HepG2 (cell line): ENCODE data around the gene MUCL3. TPM values are rescaled to one million over a fixed set of nuclear protein-coding genes. Genes with fewer than 3 reads are reported as not detected.

Source experiments
- AKAP8 ChIP-seq: sonication (generic); formaldehyde crosslinking; IDR thresholded peaks from 2 replicates; pipeline ENCODE4 v1.5.1; 2020; ENCODE audit warnings: mild to moderate bottlenecking, missing genetic modification reagents
- ATF7 ChIP-seq, 2 experiments: fragments of 450-650 bp in 1 of 2; sonication (generic) in 1 of 2; formaldehyde crosslinking in 1 of 2; IDR thresholded peaks; 2 replicates each; pipeline versions ENCODE4 v1.4.0 to v1.6.1; 2016 to 2020; ENCODE audit warnings: antibody characterized with exemption in 1 of 2, mild to moderate bottlenecking in 1 of 2, missing genetic modification reagents in 1 of 2
- FOXP1 ChIP-seq, 2 experiments: fragments of 450-650 bp in 1 of 2; IDR thresholded peaks; 2 replicates each; pipeline ENCODE4 v1.6.1; 2017 to 2018; ENCODE audit warnings: antibody characterized with exemption in 1 of 2
- GTF2F1 ChIP-seq: fragments of 150-350 bp; IDR thresholded peaks from 2 replicates; pipeline ENCODE4 v1.6.1; 2014; ENCODE audit warnings: low read length
- MIER3 ChIP-seq: IDR thresholded peaks from 2 replicates; pipeline ENCODE4 v1.6.1; 2016; ENCODE audit warnings: missing compliant biosample characterization, borderline replicate concordance
- RAD21 ChIP-seq: fragments of 450-650 bp; formaldehyde crosslinking; IDR thresholded peaks from 2 replicates; pipeline ENCODE4 v1.5.0; 2020; ENCODE audit warnings: mild to moderate bottlenecking
- RXRA ChIP-seq: sonication (generic); formaldehyde crosslinking; IDR thresholded peaks from 2 replicates; pipeline ENCODE4 v1.5.1; 2020; ENCODE audit warnings: missing genetic modification reagents
- SAFB2 ChIP-seq: sonication (generic); formaldehyde crosslinking; IDR thresholded peaks from 2 replicates; pipeline ENCODE4 v1.5.1; 2020; ENCODE audit warnings: missing genetic modification reagents, low read depth, mild to moderate bottlenecking, borderline replicate concordance
- SIX4 ChIP-seq: sonication (generic); formaldehyde crosslinking; IDR thresholded peaks from 2 replicates; pipeline ENCODE4 v1.4.0; 2020; ENCODE audit warnings: missing genetic modification reagents
- STAG1 ChIP-seq: sonication (generic); formaldehyde crosslinking; IDR thresholded peaks from 2 replicates; pipeline ENCODE4 v1.4.0; 2020; ENCODE audit warnings: missing genetic modification reagents
- TP53 ChIP-seq: sonication (generic); formaldehyde crosslinking; conservative IDR thresholded peaks from 2 replicates; pipeline ENCODE4 v1.4.0; 2020; ENCODE audit warnings: missing genetic modification reagents
- ZNF260 ChIP-seq: sonication (generic); formaldehyde crosslinking; IDR thresholded peaks from 2 replicates; pipeline ENCODE4 v1.4.0; 2020; ENCODE audit warnings: missing genetic modification reagents, low read depth, mild to moderate bottlenecking, borderline replicate concordance
- ZNF670 ChIP-seq: sonication (generic); formaldehyde crosslinking; IDR thresholded peaks from 2 replicates; pipeline ENCODE4 v1.8.0; 2022; ENCODE audit warnings: mild to moderate bottlenecking, missing genetic modification reagents, borderline replicate concordance
- polyA plus RNA-seq, 8 experiments: library from polyadenylated mRNA; depleted of rRNA in 3 of 8; stranded (reverse) in 7 of 8; unstranded in 1 of 8; fragments of >200 nt; fragmentation: Illumina TruSeq in 4 of 8; extraction: Trizol in 4 of 8; gene quantifications; 2 replicates each; pipeline versions ENCODE4 v1.2.1 to v1.2.3, GENCODE V29; 2011 to 2016; ENCODE audit warnings: low read depth in 4 of 8, missing spikeins in 1 of 8, mixed read lengths in 1 of 8; ENCODE audit not compliant: insufficient read depth in 1 of 8
- total RNA-seq, 5 experiments: library from RNA; depleted of rRNA; stranded (reverse); fragments of >200 nt; fragmentation: Illumina TruSeq; extraction: Trizol; gene quantifications; 2 replicates each; pipeline ENCODE4 v1.2.3, GENCODE V29; 2016; ENCODE audit warnings: low read depth in 1 of 5
- TF ChIP-seq, protein P1 (sequence below): sonication (generic); formaldehyde crosslinking; IDR thresholded peaks from 2 replicates; pipeline ENCODE4 v1.4.0; 2020; ENCODE audit warnings: missing genetic modification reagents
- TF ChIP-seq, protein P2 (sequence below): sonication (generic); formaldehyde crosslinking; IDR thresholded peaks from 2 replicates; pipeline ENCODE4 v1.4.0; 2020; ENCODE audit warnings: missing genetic modification reagents, borderline replicate concordance
- TF ChIP-seq, protein P3 (sequence below): sonication (generic); formaldehyde crosslinking; IDR thresholded peaks from 2 replicates; pipeline ENCODE4 v1.8.1; 2023; ENCODE audit warnings: missing genetic modification reagents, inconsistent platforms, borderline replicate concordance

MUCL3 gene
- total and polyA plus RNA-seq, 2 of the 13 experiments (the other 11 are each of a cell fraction or from before 2014, with no cell fraction given), result not detected

DNA sequence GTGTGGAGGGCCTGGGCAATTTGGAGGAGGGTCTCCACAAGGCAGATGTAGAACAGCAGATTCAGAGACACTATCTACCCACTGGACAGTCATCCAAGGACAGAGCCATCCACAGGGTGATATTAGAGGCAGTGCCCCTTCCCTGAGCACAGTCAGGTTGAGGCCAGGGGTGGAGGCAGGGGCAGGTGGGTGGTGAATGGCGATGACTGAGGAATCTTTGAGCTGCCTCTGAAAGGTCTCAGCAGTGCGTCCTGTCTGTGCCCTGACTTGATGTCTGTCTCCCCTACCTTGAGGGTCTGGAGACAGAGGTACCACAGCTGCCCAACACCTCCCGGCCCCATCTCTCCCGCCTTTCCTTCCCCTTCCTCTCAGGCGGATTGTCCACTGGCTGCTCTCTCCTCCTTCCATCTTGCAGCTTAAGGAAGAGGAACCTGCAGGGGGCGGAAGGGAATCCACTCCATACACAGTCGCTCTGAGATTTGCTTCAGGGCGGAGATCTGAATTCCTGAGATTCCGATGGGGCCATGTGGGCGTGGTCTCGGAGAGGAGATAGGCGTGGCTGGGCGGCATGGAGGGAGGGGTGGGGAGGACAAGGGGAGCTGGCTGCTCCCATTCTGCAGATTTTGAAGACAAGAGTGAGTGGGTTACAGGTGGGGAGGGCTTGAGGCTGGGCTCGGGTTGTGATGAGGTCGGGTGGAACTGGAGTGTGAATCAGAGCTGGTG is 1.7 kb downstream of the MUCL3 start (continued):
- TF ChIP-seq GTF2F1 (no peak), ZNF670 (CRISPR knock-in tag) (no peak), ATF7 (IDR thresholded peaks at IDR 0.05) (no peak), ATF7 (CRISPR knock-in tag; IDR thresholded peaks at IDR 0.05) (no peak), SIX4 (CRISPR knock-in tag) (no peak), RXRA (CRISPR knock-in tag) (no peak), SAFB2 (no peak), RAD21 (CRISPR knock-in tag) (peak; percentile 50; the same call in 1 of the 2 replicates), MIER3 (no peak), TP53 (CRISPR knock-in tag) (no peak), AKAP8 (no peak), ZNF260 (CRISPR knock-in tag) (no peak), FOXP1 (IDR thresholded peaks at IDR 0.05) (no peak), FOXP1 (CRISPR knock-in tag; IDR thresholded peaks at IDR 0.05) (no peak), STAG1 (CRISPR knock-in tag) (peak; percentile 62)
- TF ChIP-seq, protein P1, sequence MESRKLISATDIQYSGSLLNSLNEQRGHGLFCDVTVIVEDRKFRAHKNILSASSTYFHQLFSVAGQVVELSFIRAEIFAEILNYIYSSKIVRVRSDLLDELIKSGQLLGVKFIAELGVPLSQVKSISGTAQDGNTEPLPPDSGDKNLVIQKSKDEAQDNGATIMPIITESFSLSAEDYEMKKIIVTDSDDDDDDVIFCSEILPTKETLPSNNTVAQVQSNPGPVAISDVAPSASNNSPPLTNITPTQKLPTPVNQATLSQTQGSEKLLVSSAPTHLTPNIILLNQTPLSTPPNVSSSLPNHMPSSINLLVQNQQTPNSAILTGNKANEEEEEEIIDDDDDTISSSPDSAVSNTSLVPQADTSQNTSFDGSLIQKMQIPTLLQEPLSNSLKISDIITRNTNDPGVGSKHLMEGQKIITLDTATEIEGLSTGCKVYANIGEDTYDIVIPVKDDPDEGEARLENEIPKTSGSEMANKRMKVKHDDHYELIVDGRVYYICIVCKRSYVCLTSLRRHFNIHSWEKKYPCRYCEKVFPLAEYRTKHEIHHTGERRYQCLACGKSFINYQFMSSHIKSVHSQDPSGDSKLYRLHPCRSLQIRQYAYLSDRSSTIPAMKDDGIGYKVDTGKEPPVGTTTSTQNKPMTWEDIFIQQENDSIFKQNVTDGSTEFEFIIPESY (CRISPR knock-in tag), result no peak
- TF ChIP-seq, protein P2, sequence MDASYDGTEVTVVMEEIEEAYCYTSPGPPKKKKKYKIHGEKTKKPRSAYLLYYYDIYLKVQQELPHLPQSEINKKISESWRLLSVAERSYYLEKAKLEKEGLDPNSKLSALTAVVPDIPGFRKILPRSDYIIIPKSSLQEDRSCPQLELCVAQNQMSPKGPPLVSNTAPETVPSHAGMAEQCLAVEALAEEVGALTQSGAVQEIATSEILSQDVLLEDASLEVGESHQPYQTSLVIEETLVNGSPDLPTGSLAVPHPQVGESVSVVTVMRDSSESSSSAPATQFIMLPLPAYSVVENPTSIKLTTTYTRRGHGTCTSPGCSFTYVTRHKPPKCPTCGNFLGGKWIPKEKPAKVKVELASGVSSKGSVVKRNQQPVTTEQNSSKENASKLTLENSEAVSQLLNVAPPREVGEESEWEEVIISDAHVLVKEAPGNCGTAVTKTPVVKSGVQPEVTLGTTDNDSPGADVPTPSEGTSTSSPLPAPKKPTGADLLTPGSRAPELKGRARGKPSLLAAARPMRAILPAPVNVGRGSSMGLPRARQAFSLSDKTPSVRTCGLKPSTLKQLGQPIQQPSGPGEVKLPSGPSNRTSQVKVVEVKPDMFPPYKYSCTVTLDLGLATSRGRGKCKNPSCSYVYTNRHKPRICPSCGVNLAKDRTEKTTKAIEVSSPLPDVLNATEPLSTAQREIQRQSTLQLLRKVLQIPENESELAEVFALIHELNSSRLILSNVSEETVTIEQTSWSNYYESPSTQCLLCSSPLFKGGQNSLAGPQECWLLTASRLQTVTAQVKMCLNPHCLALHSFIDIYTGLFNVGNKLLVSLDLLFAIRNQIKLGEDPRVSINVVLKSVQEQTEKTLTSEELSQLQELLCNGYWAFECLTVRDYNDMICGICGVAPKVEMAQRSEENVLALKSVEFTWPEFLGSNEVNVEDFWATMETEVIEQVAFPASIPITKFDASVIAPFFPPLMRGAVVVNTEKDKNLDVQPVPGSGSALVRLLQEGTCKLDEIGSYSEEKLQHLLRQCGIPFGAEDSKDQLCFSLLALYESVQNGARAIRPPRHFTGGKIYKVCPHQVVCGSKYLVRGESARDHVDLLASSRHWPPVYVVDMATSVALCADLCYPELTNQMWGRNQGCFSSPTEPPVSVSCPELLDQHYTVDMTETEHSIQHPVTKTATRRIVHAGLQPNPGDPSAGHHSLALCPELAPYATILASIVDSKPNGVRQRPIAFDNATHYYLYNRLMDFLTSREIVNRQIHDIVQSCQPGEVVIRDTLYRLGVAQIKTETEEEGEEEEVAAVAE (CRISPR knock-in tag), result no peak
- TF ChIP-seq, protein P3, sequence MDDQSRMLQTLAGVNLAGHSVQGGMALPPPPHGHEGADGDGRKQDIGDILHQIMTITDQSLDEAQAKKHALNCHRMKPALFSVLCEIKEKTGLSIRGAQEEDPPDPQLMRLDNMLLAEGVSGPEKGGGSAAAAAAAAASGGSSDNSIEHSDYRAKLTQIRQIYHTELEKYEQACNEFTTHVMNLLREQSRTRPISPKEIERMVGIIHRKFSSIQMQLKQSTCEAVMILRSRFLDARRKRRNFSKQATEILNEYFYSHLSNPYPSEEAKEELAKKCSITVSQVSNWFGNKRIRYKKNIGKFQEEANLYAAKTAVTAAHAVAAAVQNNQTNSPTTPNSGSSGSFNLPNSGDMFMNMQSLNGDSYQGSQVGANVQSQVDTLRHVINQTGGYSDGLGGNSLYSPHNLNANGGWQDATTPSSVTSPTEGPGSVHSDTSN, result no peak
